NT2/D1 (cell line): ENCODE data around the gene RASAL2.

Source experiments
- DNase-seq: peaks from one replicate; pipeline ENCODE4 v3.0.0-alpha.2; 2011; ENCODE audit warnings: low read depth, low spot score
- H3K27me3 ChIP-seq: 2 replicates; pipeline ENCODE4 v1.6.0; 2011; ENCODE audit warnings: mild to moderate bottlenecking; ENCODE audit not compliant: insufficient read length, insufficient read depth
- H3K36me3 ChIP-seq: 2 replicates; pipeline ENCODE4 v1.6.1; 2011; ENCODE audit warnings: mild to moderate bottlenecking, low read length, mixed read lengths; ENCODE audit not compliant: insufficient read depth, insufficient read length
- H3K4me1 ChIP-seq: 2 replicates; pipeline ENCODE4 v1.5.1; 2011; ENCODE audit not compliant: insufficient read depth, insufficient read length
- H3K4me3 ChIP-seq: 2 replicates; pipeline ENCODE4 v1.5.1; 2011; ENCODE audit warnings: low read depth; ENCODE audit not compliant: insufficient read length
- H3K9ac ChIP-seq: 2 replicates; pipeline ENCODE4 v1.6.0; 2011; ENCODE audit warnings: low read depth; ENCODE audit not compliant: insufficient read length
- H3K9me3 ChIP-seq: 2 replicates; pipeline ENCODE4 v1.5.1; 2011; ENCODE audit warnings: mild to moderate bottlenecking, low read length; ENCODE audit not compliant: insufficient read depth
- SUZ12 ChIP-seq: IDR thresholded peaks from 2 replicates; pipeline ENCODE4 v1.6.1; 2011; ENCODE audit not compliant: insufficient read length, insufficient read depth; ENCODE audit errors: extremely low read depth
- YY1 ChIP-seq: IDR thresholded peaks from 2 replicates; pipeline ENCODE4 v1.6.1; 2011; ENCODE audit not compliant: insufficient read length, insufficient read depth
- ZNF274 ChIP-seq: IDR thresholded peaks from 2 replicates; pipeline ENCODE4 v1.6.1; 2011; ENCODE audit warnings: mild to moderate bottlenecking, low read depth, low read length

The RASAL2 gene

DNA sequence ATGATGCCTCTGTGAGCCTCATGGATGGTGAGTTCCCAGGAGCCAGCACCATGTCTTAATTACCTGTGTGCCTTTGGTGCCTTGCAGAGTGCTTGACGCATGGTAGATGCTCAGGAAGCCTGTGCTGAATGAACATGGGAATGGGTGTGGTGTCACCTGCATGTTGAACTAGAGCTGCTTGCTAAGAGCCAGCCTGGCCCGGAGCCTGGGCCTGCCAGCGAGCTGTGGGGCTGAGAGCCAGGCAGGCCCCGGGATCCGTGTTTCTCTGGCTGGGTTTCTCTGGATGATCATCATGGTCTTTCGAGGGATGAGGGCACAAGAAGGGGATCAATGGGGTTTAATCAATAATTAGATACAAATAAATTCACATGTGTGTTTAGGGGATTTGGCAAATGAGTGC, 412.3 kb downstream of the RASAL2 start:
- TF ChIP-seq SUZ12 (no peak), YY1 (no peak)
- H3K4me1 ChIP-seq = no peaks in the 10 kb centered on the region
- H3K27me3 ChIP-seq = no peaks in the 10 kb centered on the region
- H3K36me3 ChIP-seq = no peaks in the 10 kb centered on the region
- H3K4me3 ChIP-seq = no peak overlapping the region
- DNase-seq = no peak
- H3K9ac ChIP-seq = no peak overlapping the region
- no peaks in the 10 kb centered on the region for H3K9me3 ChIP-seq

DNA sequence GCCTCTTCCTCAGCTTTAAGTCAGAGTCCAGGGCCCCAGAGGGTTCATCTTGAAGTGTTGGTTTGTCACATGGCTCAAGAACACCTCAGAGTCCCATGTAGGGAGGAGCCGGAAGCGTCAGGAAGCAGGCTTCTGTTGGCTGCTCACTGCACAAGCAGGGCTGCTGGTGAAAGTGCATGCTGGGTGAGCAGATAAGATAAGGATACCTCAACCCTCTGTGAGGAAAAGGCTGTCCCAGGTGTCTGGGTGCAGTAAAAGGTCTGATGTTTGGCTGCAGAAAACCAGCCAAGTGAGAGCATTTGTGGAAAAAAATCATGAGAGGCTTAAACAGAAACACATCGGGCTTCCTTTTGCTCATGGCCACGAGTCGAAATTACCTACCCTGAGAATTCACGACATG, 412.8 kb downstream of the RASAL2 start:
- TF ChIP-seq YY1 = no peak
- no peak for TF ChIP-seq SUZ12
- no peak for TF ChIP-seq ZNF274
- Histone ChIP-seq H3K36me3 (no peaks in the 10 kb centered on the region), H3K27me3 (no peaks in the 10 kb centered on the region), H3K4me3 (no peak overlapping the region), H3K9ac (no peak overlapping the region), H3K4me1 (no peaks in the 10 kb centered on the region), H3K9me3 (no peaks in the 10 kb centered on the region)
- DNase-seq = no peak

DNA sequence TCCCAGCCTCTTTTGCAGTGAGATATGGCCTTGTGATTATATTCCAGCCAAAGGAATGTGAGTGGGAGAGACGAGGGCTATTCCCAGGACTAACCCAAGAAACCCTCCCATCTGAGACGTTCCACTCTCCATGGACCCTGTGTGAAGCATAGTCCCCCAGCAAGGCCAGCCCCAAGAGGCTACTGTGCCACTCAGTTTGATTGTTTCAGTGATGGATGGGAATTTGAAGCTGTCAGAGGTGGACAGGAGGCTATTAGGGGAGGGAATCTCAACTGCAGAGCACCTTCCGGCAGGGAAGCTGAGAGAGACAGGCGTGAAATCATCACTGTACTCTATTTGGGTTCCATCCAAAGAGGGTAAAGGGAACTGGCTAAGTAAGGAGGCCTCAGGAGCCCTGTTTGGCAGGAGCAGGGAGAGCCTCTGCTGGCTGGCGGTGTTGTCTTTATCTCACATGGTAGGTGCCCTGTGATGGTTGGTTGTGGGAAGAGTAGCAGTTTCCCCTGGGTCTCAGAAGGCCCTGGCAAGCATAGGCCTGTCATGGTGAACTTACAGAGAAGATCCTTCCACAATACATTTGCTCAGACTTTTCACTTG, 415.6 kb downstream of the RASAL2 start:
- no peaks in the 10 kb centered on the region for H3K27me3 ChIP-seq
- no peak for DNase-seq
- no peak overlapping the region for H3K4me3 ChIP-seq
- no peaks in the 10 kb centered on the region for H3K4me1 ChIP-seq
- H3K9me3 ChIP-seq = no peaks in the 10 kb centered on the region
- no peak overlapping the region for H3K9ac ChIP-seq
- TF ChIP-seq ZNF274 = no peak
- no peak for TF ChIP-seq YY1
- no peak for TF ChIP-seq SUZ12
- no peaks in the 10 kb centered on the region for H3K36me3 ChIP-seq

DNA sequence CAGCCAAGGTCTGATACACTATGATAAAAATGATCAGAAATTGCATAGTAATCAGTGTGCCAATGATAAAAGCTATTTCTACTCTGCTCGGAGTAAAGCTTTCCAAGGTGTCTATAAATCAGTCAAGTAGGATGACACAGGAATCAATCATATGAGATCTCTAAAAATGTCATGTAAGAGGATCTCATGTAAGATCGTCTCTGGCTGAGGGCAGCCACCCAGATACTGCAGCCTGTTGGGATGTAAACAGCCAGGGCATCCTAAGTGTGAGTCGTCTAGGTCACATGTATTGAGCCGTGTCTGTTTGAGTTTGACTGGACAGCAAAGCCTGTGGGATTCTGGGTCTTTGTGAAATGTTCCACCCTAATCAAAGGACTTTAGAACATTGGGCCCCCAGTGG, 416.3 kb downstream of the RASAL2 start:
- Histone ChIP-seq H3K9me3 (no peaks in the 10 kb centered on the region), H3K4me1 (no peaks in the 10 kb centered on the region), H3K36me3 (no peaks in the 10 kb centered on the region), H3K9ac (no peak overlapping the region), H3K27me3 (no peaks in the 10 kb centered on the region), H3K4me3 (no peak overlapping the region)
- TF ChIP-seq SUZ12 = no peak
- TF ChIP-seq ZNF274 = no peak
- TF ChIP-seq YY1 = no peak
- no peak for DNase-seq

DNA sequence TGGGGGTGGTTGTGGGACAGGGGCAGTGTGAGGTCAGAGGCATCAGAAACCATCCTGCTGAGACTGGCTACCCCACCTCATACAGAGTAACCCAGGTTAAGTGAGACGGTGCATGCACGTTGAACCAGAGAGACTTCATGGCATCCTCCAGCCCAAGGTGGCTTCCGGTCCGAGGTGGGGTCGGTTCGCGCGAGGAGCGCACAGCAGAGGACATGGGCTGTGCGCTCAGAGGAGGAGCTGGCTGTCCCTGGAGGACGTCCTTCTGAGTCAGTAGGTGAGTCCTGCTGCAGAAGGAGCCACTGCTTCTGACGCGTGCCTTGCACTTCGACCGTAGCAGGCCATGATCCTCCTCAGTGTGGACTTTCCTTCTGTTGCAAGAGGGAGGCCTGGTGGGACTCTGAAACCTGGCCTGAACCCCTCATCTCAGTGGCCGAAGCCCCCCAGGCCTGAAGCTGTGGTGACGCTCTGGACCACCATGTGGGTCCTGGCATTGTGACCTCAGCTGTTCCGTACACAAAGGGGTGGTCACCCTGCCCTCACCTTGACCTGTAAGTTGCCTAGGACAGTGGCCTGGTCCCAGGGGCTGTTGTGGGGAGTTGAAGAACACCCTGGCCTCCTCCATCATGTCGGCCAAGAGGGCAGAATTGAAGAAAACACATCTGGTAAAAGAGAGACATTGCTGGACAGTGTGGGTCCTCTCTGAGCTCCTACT, 418.8 kb downstream of the RASAL2 start, which contains the start of gene TEX35:
Gene TEX35 (plus strand): TSS at position 544 of the 712 bp plus-strand sequence. CDS start 80 bp downstream, at position 624.
- Histone ChIP-seq H3K9me3 (no peaks in the 10 kb centered on the region), H3K4me3 (no peak within 1 kb of the TSS), H3K4me1 (no peaks in the 10 kb centered on the region), H3K36me3 (no peaks in the 10 kb centered on the region), H3K27me3 (no peaks in the 10 kb centered on the region), H3K9ac (no peak within 1 kb of the TSS)
- no peak for DNase-seq
- TF ChIP-seq ZNF274 = no peak
- no peak for TF ChIP-seq YY1
- no peak for TF ChIP-seq SUZ12

DNA sequence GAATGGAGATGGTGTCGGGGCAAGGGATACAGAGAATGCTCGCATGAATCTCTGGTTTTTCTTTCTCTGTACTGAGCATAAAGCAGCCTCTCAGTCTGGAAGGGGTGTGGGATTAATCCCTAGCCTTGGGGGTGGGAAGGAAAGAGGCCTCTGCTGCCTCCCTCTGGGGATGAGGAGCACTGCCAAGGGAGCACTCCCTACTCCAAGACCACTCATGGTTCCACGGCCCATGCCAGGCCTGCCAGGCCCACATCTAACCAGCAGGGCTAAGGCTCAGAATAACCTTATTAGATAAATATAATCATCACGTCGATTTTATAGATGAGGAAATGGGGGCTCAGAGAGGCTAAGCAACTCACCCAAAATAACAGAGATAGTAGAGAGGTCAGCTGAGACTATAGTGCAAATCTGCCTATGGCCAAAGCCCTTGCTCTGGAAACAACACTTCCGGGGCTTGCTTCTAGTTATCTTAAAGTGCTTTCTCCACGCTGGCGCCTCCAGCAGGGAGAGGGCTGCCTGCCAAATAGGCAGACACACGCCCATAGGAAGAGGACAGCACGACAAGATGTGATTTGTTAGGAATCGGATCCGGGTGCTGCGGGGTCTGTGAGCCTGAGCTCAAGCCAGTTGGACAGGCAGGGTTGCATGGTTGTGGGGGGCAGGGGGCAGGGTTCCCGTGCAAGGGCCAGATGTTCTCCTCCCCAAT, 419.5 kb downstream of the RASAL2 start:
- no peak overlapping the region for H3K9ac ChIP-seq
- H3K4me1 ChIP-seq = no peaks in the 10 kb centered on the region
- H3K36me3 ChIP-seq = no peaks in the 10 kb centered on the region
- no peak for TF ChIP-seq YY1
- TF ChIP-seq ZNF274 = no peak
- no peak for TF ChIP-seq SUZ12
- no peak overlapping the region for H3K4me3 ChIP-seq
- H3K9me3 ChIP-seq = no peaks in the 10 kb centered on the region
- no peak for DNase-seq
- no peaks in the 10 kb centered on the region for H3K27me3 ChIP-seq

DNA sequence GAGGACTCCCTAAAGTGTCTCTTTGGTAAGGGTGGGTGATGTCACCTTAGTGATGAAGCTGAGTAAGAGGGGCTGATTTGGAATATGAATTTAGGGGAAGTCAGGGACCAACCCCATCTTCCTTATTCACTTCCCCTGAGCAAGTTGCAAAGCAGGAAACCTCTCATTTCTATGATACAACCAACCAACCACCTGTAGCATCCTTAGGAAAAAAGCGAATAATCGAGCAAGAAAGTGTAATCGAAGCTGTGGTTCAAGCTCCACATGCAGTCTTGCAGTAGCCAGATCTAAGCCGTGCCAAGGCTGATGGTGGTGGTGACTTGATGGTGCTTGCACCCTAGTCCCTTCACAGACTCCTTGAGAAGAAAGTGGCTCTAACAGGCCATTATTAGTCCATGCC, 422.2 kb downstream of the RASAL2 start:
- Histone ChIP-seq H3K4me1 (no peaks in the 10 kb centered on the region), H3K9me3 (no peaks in the 10 kb centered on the region), H3K4me3 (no peak overlapping the region), H3K27me3 (no peaks in the 10 kb centered on the region), H3K36me3 (no peaks in the 10 kb centered on the region), H3K9ac (no peak overlapping the region)
- TF ChIP-seq SUZ12 (no peak), YY1 (no peak), ZNF274 (no peak)
- DNase-seq = no peak
